Neural cell (in vitro differentiated cells): ENCODE measurements around the gene RERE. TPM values are rescaled to one million over a fixed set of nuclear protein-coding genes. Genes with fewer than 3 reads are reported as not detected.

Source experiments
- H2AFZ ChIP-seq: fragments of 200-600, 300-800 bp; sonication (generic), shearing (Covaris generic); 2 replicates; pipeline ENCODE4 v1.6.0; 2014; ENCODE audit warnings: low read depth, mild to moderate bottlenecking, antibody characterized with exemption, low read length, moderate library complexity
- H3F3A ChIP-seq: fragments of 200-600 bp; shearing (Covaris generic); 2 replicates; pipeline ENCODE4 v1.6.1; 2016; ENCODE audit warnings: mild to moderate bottlenecking, moderate library complexity, mixed read lengths, antibody characterized with exemption, low read length; ENCODE audit not compliant: insufficient read depth, poor library complexity, severe bottlenecking
- H3K27ac ChIP-seq: fragments of 200-600, 300-800 bp; sonication (generic), shearing (Covaris generic); 2 replicates; pipeline ENCODE4 v1.5.1; 2014; ENCODE audit warnings: mild to moderate bottlenecking, low read length, moderate library complexity
- H3K27me3 ChIP-seq: fragments of 300-800, 200-600 bp; sonication (generic), shearing (Covaris generic); 2 replicates; pipeline ENCODE4 v1.6.0; 2014; ENCODE audit warnings: mild to moderate bottlenecking, low read depth, low read length, moderate library complexity; ENCODE audit not compliant: insufficient read depth
- H3K36me3 ChIP-seq: fragments of 300-800, 200-600 bp; sonication (generic), shearing (Covaris generic); 2 replicates; pipeline ENCODE4 v1.5.1; 2014; ENCODE audit warnings: mild to moderate bottlenecking, antibody characterized with exemption, low read length, moderate library complexity; ENCODE audit not compliant: insufficient read depth
- H3K4me2 ChIP-seq: fragments of 300-800, 200-600 bp; sonication (generic), shearing (Covaris generic); 2 replicates; pipeline ENCODE4 v1.6.0; 2014; ENCODE audit warnings: mild to moderate bottlenecking, low read length
- H3K4me3 ChIP-seq: fragments of 300-800, 200-600 bp; sonication (generic), shearing (Covaris generic); 2 replicates; pipeline ENCODE4 v1.5.1; 2014; ENCODE audit warnings: mild to moderate bottlenecking, low read length, moderate library complexity
- H3K79me2 ChIP-seq: fragments of 200-600 bp; shearing (Covaris generic); replicated peaks from 2 replicates; pipeline ENCODE4 v1.6.0; 2014; ENCODE audit warnings: mild to moderate bottlenecking, low read length, moderate library complexity; ENCODE audit not compliant: insufficient read depth
- H3K9ac ChIP-seq: fragments of 300-800, 200-600 bp; sonication (generic), shearing (Covaris generic); 2 replicates; pipeline ENCODE4 v1.6.1; 2016; ENCODE audit warnings: mild to moderate bottlenecking, low read length, mixed read lengths
- H3K9me2 ChIP-seq: fragments of 200-600 bp; shearing (Covaris generic); 2 replicates; pipeline ENCODE4 v1.6.1; 2016; ENCODE audit warnings: mild to moderate bottlenecking, low read length, mixed read lengths; ENCODE audit not compliant: insufficient read depth
- H3K9me3 ChIP-seq: fragments of 200-600, 300-800 bp; sonication (generic), shearing (Covaris generic); 2 replicates; pipeline ENCODE4 v1.6.1; 2016; ENCODE audit warnings: mild to moderate bottlenecking, mixed run types, low read length, moderate library complexity, mixed read lengths
- H4K20me1 ChIP-seq: fragments of 200-600 bp; shearing (Covaris generic); 2 replicates; pipeline ENCODE4 v1.6.1; 2016; ENCODE audit warnings: mild to moderate bottlenecking, mixed run types; ENCODE audit not compliant: insufficient read depth
- EP300 ChIP-seq: fragments of 450-650 bp; conservative IDR thresholded peaks from 2 replicates; pipeline ENCODE4 v1.6.1; 2014; ENCODE audit warnings: antibody characterized with exemption, mild to moderate bottlenecking, moderate library complexity; ENCODE audit not compliant: poor library complexity, severe bottlenecking
- EZH2 ChIP-seq: fragments of 200-600, 300-800 bp; shearing (Covaris generic), sonication (generic); IDR thresholded peaks from 2 replicates; pipeline ENCODE4 v1.6.1; 2014; ENCODE audit warnings: antibody characterized with exemption, low read length, borderline replicate concordance, mild to moderate bottlenecking; ENCODE audit not compliant: insufficient read depth, poor library complexity, severe bottlenecking
- MXI1 ChIP-seq: fragments of 450-650 bp; conservative IDR thresholded peaks from 2 replicates; pipeline ENCODE4 v1.6.1; 2014; ENCODE audit warnings: antibody characterized with exemption, mild to moderate bottlenecking; ENCODE audit not compliant: poor library complexity, severe bottlenecking
- POLR2AphosphoS5 ChIP-seq: IDR thresholded peaks from 2 replicates; pipeline ENCODE4 v1.6.1; 2012
- RAD21 ChIP-seq: fragments of 450-650 bp; conservative IDR thresholded peaks from 2 replicates; pipeline ENCODE4 v1.6.1; 2014; ENCODE audit warnings: antibody characterized with exemption, mild to moderate bottlenecking, moderate library complexity
- SMC3 ChIP-seq: fragments of 450-650 bp; conservative IDR thresholded peaks from 2 replicates; pipeline ENCODE4 v1.6.1; 2014; ENCODE audit warnings: antibody characterized with exemption, mild to moderate bottlenecking, moderate library complexity; ENCODE audit not compliant: poor library complexity
- TAF1 ChIP-seq: IDR thresholded peaks from 2 replicates; pipeline ENCODE4 v1.6.1; 2012; ENCODE audit warnings: low read depth
- polyA plus RNA-seq: library from polyadenylated mRNA; depleted of rRNA; stranded (reverse); fragments of >200 nt; gene quantifications from 2 replicates; pipeline ENCODE4 v1.2.3, GENCODE V29; 2014
- TF ChIP-seq, protein P1 (sequence below): fragments of 450-650 bp; IDR thresholded peaks from 2 replicates; pipeline ENCODE4 v1.5.1; 2014; ENCODE audit warnings: antibody characterized with exemption, mild to moderate bottlenecking, moderate library complexity; ENCODE audit not compliant: poor library complexity, severe bottlenecking
- TF ChIP-seq, protein P2 (sequence below): IDR thresholded peaks from 2 replicates; pipeline ENCODE4 v1.6.1; 2012; ENCODE audit warnings: borderline replicate concordance

RERE gene
- polyA plus RNA-seq, 1 donor from 2014 or later: 21.0 TPM

DNA sequence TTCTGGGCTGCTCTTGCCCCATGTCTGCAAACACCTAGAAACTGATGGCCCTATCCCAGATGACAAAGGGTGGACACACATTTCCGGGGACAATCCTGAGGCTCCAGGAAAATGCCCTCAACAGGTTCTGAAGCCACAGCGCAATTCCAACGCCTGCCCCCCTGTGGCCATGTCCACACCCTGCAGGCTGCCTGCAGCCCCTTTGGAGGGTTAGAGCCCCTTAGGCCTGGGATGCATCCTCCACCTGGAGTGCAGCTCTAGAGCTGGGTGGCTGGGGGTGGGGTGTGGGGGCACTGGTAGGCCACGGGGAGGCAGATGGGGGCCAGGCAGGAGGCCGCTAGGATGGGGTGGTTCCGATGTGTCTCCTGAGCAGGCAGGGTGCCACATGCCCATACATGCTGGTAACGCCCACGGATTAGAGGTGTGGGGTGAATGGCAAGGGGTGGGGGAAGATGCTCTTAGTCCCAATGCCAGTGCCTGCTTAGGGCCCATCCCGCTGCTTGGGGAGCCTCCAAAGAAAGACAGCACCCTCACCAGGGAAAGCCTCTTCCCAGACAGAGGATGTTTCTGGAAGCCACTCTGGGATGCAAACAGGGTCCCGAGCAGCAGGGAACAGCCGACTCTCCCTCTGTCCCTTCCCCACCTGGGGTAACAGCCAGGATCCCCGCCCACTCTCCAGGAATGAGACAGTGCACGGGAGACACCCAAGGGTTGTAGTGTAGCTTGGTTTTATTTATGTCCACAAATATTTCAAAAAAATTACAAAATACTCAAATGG lies 465.6 kb downstream of the RERE start:
- Histone ChIP-seq H3F3A (no peaks in the 10 kb centered on the region), H4K20me1 (no peaks in the 10 kb centered on the region), H3K27ac (no peak overlapping the region), H3K79me2 (no peaks in the 10 kb centered on the region), H3K36me3 (peaks cover 5% of the 10 kb centered on the region), H3K27me3 (no peaks in the 10 kb centered on the region), H3K4me3 (no peak overlapping the region), H3K9me2 (no peaks in the 10 kb centered on the region), H2AFZ (no peak overlapping the region), H3K4me2 (no peak overlapping the region), H3K9me3 (no peaks in the 10 kb centered on the region), H3K9ac (no peak overlapping the region)
- TF ChIP-seq, protein P1, sequence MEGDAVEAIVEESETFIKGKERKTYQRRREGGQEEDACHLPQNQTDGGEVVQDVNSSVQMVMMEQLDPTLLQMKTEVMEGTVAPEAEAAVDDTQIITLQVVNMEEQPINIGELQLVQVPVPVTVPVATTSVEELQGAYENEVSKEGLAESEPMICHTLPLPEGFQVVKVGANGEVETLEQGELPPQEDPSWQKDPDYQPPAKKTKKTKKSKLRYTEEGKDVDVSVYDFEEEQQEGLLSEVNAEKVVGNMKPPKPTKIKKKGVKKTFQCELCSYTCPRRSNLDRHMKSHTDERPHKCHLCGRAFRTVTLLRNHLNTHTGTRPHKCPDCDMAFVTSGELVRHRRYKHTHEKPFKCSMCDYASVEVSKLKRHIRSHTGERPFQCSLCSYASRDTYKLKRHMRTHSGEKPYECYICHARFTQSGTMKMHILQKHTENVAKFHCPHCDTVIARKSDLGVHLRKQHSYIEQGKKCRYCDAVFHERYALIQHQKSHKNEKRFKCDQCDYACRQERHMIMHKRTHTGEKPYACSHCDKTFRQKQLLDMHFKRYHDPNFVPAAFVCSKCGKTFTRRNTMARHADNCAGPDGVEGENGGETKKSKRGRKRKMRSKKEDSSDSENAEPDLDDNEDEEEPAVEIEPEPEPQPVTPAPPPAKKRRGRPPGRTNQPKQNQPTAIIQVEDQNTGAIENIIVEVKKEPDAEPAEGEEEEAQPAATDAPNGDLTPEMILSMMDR: peak; percentile 30
- no peak for TF ChIP-seq EZH2
- TF ChIP-seq SMC3: peak; percentile 25
- TF ChIP-seq TAF1: no peak

DNA sequence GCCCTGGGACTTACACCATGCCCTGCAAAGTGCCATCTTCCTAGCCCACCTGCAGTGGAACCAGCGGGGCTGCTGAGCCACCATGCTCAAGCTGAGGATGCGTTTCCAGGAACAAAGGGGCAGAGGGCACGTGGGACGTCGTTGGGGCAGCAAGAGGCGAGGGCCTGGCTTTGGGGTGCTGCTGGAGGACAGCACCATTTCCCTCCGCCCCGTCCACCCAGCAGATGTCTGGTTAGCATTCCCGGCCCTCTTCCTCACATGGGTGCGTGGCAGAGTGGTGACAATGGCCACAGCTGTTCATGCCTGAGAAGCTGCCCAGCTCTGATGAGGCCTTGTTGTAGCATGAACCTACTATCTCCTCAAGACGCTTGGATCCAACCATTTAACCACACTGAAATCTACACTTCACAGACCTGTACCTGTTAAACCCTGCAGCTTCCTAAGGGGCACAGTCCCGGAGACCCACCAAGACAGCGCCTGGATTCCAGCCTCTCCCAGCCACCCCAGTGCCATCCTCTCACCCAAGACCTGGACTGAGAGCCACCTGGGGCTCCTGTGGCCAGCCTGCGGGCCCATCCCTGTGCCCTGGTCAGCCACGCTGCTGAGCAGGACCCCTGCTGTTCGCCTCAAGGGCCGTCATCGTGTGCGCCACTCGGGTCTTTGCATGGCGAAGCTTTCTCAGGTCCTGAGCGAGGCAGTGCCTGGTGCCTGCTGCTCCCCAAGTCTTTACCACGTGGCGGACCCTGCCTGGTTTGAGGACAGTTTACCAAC lies 466.3 kb downstream of the RERE start:
- Histone ChIP-seq H3K36me3 (peaks cover under 1% of the 10 kb centered on the region), H3K4me2 (no peak overlapping the region), H2AFZ (no peak overlapping the region), H4K20me1 (no peaks in the 10 kb centered on the region), H3K27ac (no peak overlapping the region), H3K4me3 (no peak overlapping the region), H3K9ac (no peak overlapping the region), H3K27me3 (no peaks in the 10 kb centered on the region), H3K9me3 (no peaks in the 10 kb centered on the region), H3K79me2 (no peaks in the 10 kb centered on the region), H3K9me2 (no peaks in the 10 kb centered on the region), H3F3A (no peaks in the 10 kb centered on the region)
- TF ChIP-seq POLR2AphosphoS5 (peak; percentile 31), SMC3 (no peak)
- TF ChIP-seq, protein P1: no peak

DNA sequence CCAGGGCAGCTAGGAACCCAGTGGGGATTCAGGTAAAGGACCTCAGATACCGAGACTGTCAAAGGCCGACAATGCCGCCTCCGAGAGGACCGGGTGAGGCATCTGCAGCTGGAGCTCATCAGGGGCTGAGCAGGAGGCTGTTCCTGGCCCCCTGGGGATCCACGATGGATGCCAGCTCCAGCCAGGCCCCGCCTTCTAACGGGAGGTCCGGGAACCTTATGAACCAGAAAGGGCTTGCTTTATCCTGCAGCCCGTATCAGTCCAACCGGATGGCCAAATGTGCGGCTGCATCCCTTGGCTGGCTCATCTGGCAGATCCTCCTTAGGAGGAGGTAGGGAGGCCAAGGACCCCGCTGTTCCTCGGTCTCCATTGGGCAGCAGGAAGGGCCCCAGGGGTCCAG lies 467.5 kb downstream of the RERE start:
- Histone ChIP-seq H3F3A (no peaks in the 10 kb centered on the region), H3K9ac (no peak overlapping the region), H4K20me1 (no peaks in the 10 kb centered on the region), H3K79me2 (no peaks in the 10 kb centered on the region), H3K27ac (no peak overlapping the region), H3K4me2 (no peak overlapping the region), H3K27me3 (no peaks in the 10 kb centered on the region), H3K4me3 (no peak overlapping the region), H3K36me3 (no peaks in the 10 kb centered on the region), H2AFZ (no peak overlapping the region), H3K9me3 (no peaks in the 10 kb centered on the region), H3K9me2 (no peaks in the 10 kb centered on the region)
- TF ChIP-seq TAF1 (no peak), MXI1 (no peak), EP300 (no peak), EZH2 (no peak), POLR2AphosphoS5 (no peak), SMC3 (no peak), RAD21 (no peak)
- TF ChIP-seq, protein P1: no peak
- TF ChIP-seq, protein P2, sequence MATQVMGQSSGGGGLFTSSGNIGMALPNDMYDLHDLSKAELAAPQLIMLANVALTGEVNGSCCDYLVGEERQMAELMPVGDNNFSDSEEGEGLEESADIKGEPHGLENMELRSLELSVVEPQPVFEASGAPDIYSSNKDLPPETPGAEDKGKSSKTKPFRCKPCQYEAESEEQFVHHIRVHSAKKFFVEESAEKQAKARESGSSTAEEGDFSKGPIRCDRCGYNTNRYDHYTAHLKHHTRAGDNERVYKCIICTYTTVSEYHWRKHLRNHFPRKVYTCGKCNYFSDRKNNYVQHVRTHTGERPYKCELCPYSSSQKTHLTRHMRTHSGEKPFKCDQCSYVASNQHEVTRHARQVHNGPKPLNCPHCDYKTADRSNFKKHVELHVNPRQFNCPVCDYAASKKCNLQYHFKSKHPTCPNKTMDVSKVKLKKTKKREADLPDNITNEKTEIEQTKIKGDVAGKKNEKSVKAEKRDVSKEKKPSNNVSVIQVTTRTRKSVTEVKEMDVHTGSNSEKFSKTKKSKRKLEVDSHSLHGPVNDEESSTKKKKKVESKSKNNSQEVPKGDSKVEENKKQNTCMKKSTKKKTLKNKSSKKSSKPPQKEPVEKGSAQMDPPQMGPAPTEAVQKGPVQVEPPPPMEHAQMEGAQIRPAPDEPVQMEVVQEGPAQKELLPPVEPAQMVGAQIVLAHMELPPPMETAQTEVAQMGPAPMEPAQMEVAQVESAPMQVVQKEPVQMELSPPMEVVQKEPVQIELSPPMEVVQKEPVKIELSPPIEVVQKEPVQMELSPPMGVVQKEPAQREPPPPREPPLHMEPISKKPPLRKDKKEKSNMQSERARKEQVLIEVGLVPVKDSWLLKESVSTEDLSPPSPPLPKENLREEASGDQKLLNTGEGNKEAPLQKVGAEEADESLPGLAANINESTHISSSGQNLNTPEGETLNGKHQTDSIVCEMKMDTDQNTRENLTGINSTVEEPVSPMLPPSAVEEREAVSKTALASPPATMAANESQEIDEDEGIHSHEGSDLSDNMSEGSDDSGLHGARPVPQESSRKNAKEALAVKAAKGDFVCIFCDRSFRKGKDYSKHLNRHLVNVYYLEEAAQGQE: no peak
